ENCODE results near the gene RNU2-1.
"Not testable (repeated sequence)": the region's sequence is repeated elsewhere in the genome, so short reads cannot be mapped to it uniquely, and the experiment has no call there.

RNU2-1 gene

GRCh38 chr17:43199633-43200032 lies 34.1 kb downstream of the RNU2-1 start:
- no peaks in the 10 kb centered on the region for H3K27me3 Mint-ChIP-seq (ENCODE audit: low read depth, poor library complexity)
- no peak overlapping the region for H3K27ac Mint-ChIP-seq
- no peak overlapping the region for H3K4me3 Mint-ChIP-seq
- no peaks in the 10 kb centered on the region for H3K9me3 Mint-ChIP-seq
- peaks cover 68% of the 10 kb centered on the region for H3K36me3 Mint-ChIP-seq (ENCODE audit: low read depth)
- no peak for TF ChIP-seq CTCF (IDR thresholded peaks at IDR 0.05)
- H3K4me1 Mint-ChIP-seq, result peaks cover 4% of the 10 kb centered on the region
- no peak for DNase-seq

GRCh38 chr17:43193251-43193650 lies 40.5 kb downstream of the RNU2-1 start:
- peaks cover 77% of the 10 kb centered on the region for H3K36me3 Mint-ChIP-seq (ENCODE audit: low read depth)
- H3K9me3 Mint-ChIP-seq, result no peaks in the 10 kb centered on the region
- H3K4me3 Mint-ChIP-seq, result no peak overlapping the region
- H3K27ac Mint-ChIP-seq, result no peak overlapping the region
- H3K4me1 Mint-ChIP-seq, result peaks cover 4% of the 10 kb centered on the region
- no peaks in the 10 kb centered on the region for H3K27me3 Mint-ChIP-seq (ENCODE audit: low read depth, poor library complexity)
- DNase-seq, result no peak
- TF ChIP-seq CTCF (IDR thresholded peaks at IDR 0.05), result no peak

GRCh38 chr17:43186656-43187055 lies 47.1 kb downstream of the RNU2-1 start:
- not testable (repeated sequence) for H3K4me1 Mint-ChIP-seq; H3K27ac Mint-ChIP-seq; H3K27me3 Mint-ChIP-seq (ENCODE audit: low read depth, poor library complexity); DNase-seq; H3K9me3 Mint-ChIP-seq; H3K4me3 Mint-ChIP-seq
- peaks cover 61% of the 10 kb centered on the region for H3K36me3 Mint-ChIP-seq (ENCODE audit: low read depth)

GRCh38 chr17:43183921-43184320 lies 49.9 kb downstream of the RNU2-1 start:
- Mint-ChIP-seq H3K9me3 (no peaks in the 10 kb centered on the region), H3K36me3 (ENCODE audit: low read depth) (peaks cover 45% of the 10 kb centered on the region), H3K4me3 (no peak overlapping the region), H3K27ac (no peak overlapping the region), H3K27me3 (ENCODE audit: low read depth, poor library complexity) (no peaks in the 10 kb centered on the region), H3K4me1 (no peaks in the 10 kb centered on the region)
- TF ChIP-seq CTCF (IDR thresholded peaks at IDR 0.05), result no peak
- DNase-seq, result no peak

All from nephron progenitor cell (in vitro differentiated cells).